GM21723 (cell line): Measurements from ENCODE around the gene GALNT14.

Experiments
- ATAC-seq: cut with Tn5 transposase; IDR thresholded peaks from one replicate; pipeline ENCODE4 v1.9.1; 2021; ENCODE audit warnings: mild to moderate bottlenecking, moderate library complexity; ENCODE audit not compliant: unreplicated experiment

The GALNT14 gene

GRCh38 chr2:30949435-30949834, 188.8 kb downstream of the GALNT14 start:
- no peak for ATAC-seq

GRCh38 chr2:30948857-30949256, 189.4 kb downstream of the GALNT14 start:
- ATAC-seq, result no peak

- no peak for ATAC-seq
These were observed 190.1 kb downstream of the GALNT14 start for GRCh38 chr2:30948130-30948529.

GRCh38 chr2:30947686-30948085, 190.6 kb downstream of the GALNT14 start:
- no peak for ATAC-seq

- no peak for ATAC-seq
These were observed 195.8 kb downstream of the GALNT14 start for GRCh38 chr2:30942419-30942818.

- no peak for ATAC-seq
These were observed 197.4 kb downstream of the GALNT14 start for GRCh38 chr2:30940839-30941238.

- ATAC-seq, result no peak
These were observed 198.9 kb downstream of the GALNT14 start for GRCh38 chr2:30939364-30939763.

GRCh38 chr2:30938196-30938595, 200.0 kb downstream of the GALNT14 start:
- ATAC-seq, result no peak

- ATAC-seq, result no peak
These were observed 201.3 kb downstream of the GALNT14 start for GRCh38 chr2:30936977-30937376.

- ATAC-seq, result no peak
These were observed 202.4 kb downstream of the GALNT14 start for GRCh38 chr2:30935795-30936194.

- ATAC-seq, result no peak
These were observed 204.2 kb downstream of the GALNT14 start for GRCh38 chr2:30934066-30934465.

- no peak for ATAC-seq
These were observed 204.7 kb downstream of the GALNT14 start for GRCh38 chr2:30933496-30933895.

- no peak for ATAC-seq
These were observed 205.4 kb downstream of the GALNT14 start for GRCh38 chr2:30932870-30933269.

GRCh38 chr2:30931841-30932407, 206.3 kb downstream of the GALNT14 start:
- no peak for ATAC-seq

GRCh38 chr2:30930716-30931115, 207.5 kb downstream of the GALNT14 start:
- ATAC-seq, result no peak

- no peak for ATAC-seq
These were observed 210.7 kb downstream of the GALNT14 start for GRCh38 chr2:30927465-30928075.

GRCh38 chr2:30926606-30927005, 211.6 kb downstream of the GALNT14 start:
- no peak for ATAC-seq

GRCh38 chr2:30923623-30924022, 214.6 kb downstream of the GALNT14 start:
- no peak for ATAC-seq

- no peak for ATAC-seq
These were observed 217.7 kb downstream of the GALNT14 start for GRCh38 chr2:30920511-30920910.

GRCh38 chr2:30915486-30915885, 222.8 kb downstream of the GALNT14 start:
- ATAC-seq, result no peak

GRCh38 chr2:30914456-30914855, 223.8 kb downstream of the GALNT14 start:
- no peak for ATAC-seq

GRCh38 chr2:30912056-30912455, 226.2 kb downstream of the GALNT14 start:
- no peak for ATAC-seq

GRCh38 chr2:30911327-30911726, 226.9 kb downstream of the GALNT14 start:
- ATAC-seq, result no peak
